Activated CD4-positive, alpha-beta memory T cell treated with anti-CD3 and anti-CD28 coated beads, Interleukin-2, amount 10 ng/mL, durations not matched to agents 7 days and 5 days (primary cell): ENCODE data around the gene EFS. TPM values are rescaled to one million over a fixed set of nuclear protein-coding genes. Genes with fewer than 3 reads are reported as not detected.
A peak's percentile ranks its signal among the peaks of the same experiment; 100 is the strongest.
"Not testable (repeated sequence)": the region's sequence is repeated elsewhere in the genome, so short reads cannot be mapped to it uniquely, and the experiment has no call there.

Experiments used
- CTCF ChIA-PET: fragments of 350-600 bp; sonication (Branson Sonifier 250); formaldehyde crosslinking; loops from one replicate; lab custom pipeline; 2021; ENCODE audit warnings: antibody characterized with exemption, inconsistent platforms; lab: Charles Lee
- POLR2A ChIA-PET: fragments of 350-600 bp; sonication (Branson Sonifier 250); formaldehyde crosslinking; loops from one replicate; lab custom pipeline; 2021; ENCODE audit warnings: antibody characterized with exemption; lab: Charles Lee
- DNase-seq: peaks from one replicate; pipeline ENCODE4 v3.0.0-alpha.2; 2020
- H3K27ac Mint-ChIP-seq: one replicate; pipeline ENCODE4 v1.8.0; 2021; ENCODE audit warnings: mild to moderate bottlenecking, mixed read lengths
- H3K27me3 Mint-ChIP-seq: one replicate; pipeline ENCODE4 v1.8.0; 2021; ENCODE audit warnings: mixed read lengths
- H3K36me3 Mint-ChIP-seq: one replicate; pipeline ENCODE4 v1.8.0; 2021; ENCODE audit warnings: low read depth, mixed read lengths
- H3K4me1 Mint-ChIP-seq: one replicate; pipeline ENCODE4 v1.8.0; 2021; ENCODE audit warnings: mixed read lengths
- H3K4me3 Mint-ChIP-seq: one replicate; pipeline ENCODE4 v1.8.0; 2021; ENCODE audit warnings: mild to moderate bottlenecking, mixed read lengths
- H3K9me3 Mint-ChIP-seq: one replicate; pipeline ENCODE4 v1.8.0; 2021; ENCODE audit warnings: mixed read lengths
- total RNA-seq, 2 experiments: library from RNA; stranded (reverse); gene quantifications; one replicate each; pipeline ENCODE4 v1.2.3, GENCODE V29; 2021

The EFS gene
- total RNA-seq, 2 experiments from 2014 or later: not detected

GRCh38 chr14:23347406-23348296, 17.3 kb downstream of the EFS start:
- peaks cover 6% of the 10 kb centered on the region for H3K4me1 Mint-ChIP-seq
- no peak overlapping the region for H3K27ac Mint-ChIP-seq
- H3K9me3 Mint-ChIP-seq: no peaks in the 10 kb centered on the region
- POLR2A ChIA-PET: no interaction called here
- no peaks in the 10 kb centered on the region for H3K36me3 Mint-ChIP-seq
- peaks cover 19% of the 10 kb centered on the region for H3K27me3 Mint-ChIP-seq
- DNase-seq: no peak
- no peak overlapping the region for H3K4me3 Mint-ChIP-seq
- CTCF ChIA-PET: interaction anchor here (2.1 kb wide), 1 partner anchor 26 kb away, joined by 4 read pairs; the partner anchor contains the start of gene PABPN1

- H3K4me3 Mint-ChIP-seq: no peak overlapping the region
- ChIA-PET POLR2A (no interaction called here), CTCF (interaction anchor here (0.6 to 2.1 kb wide), 2 partner anchors 25 to 45 kb away, joined by 4 to 6 read pairs; partner anchors contain the start of gene PABPN1)
- H3K27me3 Mint-ChIP-seq: peaks cover 23% of the 10 kb centered on the region
- no peak for DNase-seq
- H3K36me3 Mint-ChIP-seq: no peaks in the 10 kb centered on the region
- no peaks in the 10 kb centered on the region for H3K9me3 Mint-ChIP-seq
- peaks cover 6% of the 10 kb centered on the region for H3K4me1 Mint-ChIP-seq
- H3K27ac Mint-ChIP-seq: no peak overlapping the region
Measured at GRCh38 chr14:23346693-23347405, 18.1 kb downstream of the EFS start.

DNA sequence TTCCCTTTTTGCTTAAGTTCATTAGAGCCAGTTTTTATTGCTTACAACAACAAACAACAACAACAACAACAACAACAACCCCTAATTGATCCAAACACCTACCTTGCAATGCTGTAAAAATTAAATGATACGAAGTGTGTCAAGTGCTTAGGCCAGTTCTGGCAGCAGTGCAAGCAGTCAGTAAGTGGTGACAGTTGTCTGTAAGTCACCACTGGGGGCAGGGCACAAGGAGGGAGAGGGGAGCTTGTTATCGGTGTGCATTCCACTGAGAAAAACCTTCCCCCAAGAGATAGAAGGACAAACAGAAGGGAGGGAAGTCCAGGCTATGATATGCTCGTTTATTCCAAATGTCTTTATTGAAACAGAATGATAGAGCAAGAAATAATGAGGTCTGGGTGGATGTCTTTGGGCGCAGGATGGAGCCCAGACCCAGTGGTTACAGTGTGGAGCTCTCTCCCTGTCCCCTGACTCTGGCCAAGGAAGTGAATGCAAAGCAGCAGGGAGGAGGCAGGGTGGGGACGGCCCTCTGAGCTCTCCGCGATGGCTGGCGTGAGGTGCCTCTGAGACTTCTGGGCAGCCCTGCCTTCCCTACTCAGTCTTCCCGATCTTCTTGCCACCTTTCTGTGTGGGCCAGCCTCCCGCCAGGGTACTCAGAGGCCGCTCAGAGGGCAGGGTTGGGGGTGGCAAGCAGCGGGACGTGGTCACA, 18.8 kb downstream of the EFS start:
- no peak overlapping the region for H3K4me3 Mint-ChIP-seq
- peaks cover 18% of the 10 kb centered on the region for H3K27me3 Mint-ChIP-seq
- no peaks in the 10 kb centered on the region for H3K9me3 Mint-ChIP-seq
- POLR2A ChIA-PET: no interaction called here
- H3K36me3 Mint-ChIP-seq: no peaks in the 10 kb centered on the region
- peaks cover 4% of the 10 kb centered on the region for H3K4me1 Mint-ChIP-seq
- no peak overlapping the region for H3K27ac Mint-ChIP-seq
- CTCF ChIA-PET: interaction anchor here (0.6 to 2.1 kb wide), 6 partner anchors 8 to 522 kb away, joined by 3 to 6 read pairs (median 4); partner anchors contain the start of gene PABPN1
- DNase-seq: no peak

DNA sequence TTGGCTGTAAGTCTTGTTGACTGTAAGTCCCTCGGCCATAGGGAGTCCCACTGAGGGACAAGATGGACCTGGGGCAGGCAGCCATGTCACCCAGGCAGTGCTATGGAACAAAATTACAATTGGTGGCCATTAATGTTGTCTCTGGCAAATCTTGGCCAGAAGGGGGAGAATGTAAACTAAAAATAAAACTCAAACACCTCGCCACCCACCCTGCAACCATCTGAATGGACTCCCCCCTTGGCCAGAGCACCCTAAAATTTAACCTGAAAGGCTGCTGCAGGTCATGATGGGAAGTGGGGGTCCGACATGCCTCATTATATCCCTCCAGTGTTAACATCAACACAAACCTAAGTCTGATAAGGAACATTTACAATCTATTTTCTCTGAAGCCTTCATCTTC, 20.5 kb downstream of the EFS start:
- DNase-seq: no peak
- Mint-ChIP-seq H3K36me3 (no peaks in the 10 kb centered on the region), H3K27me3 (peaks cover 14% of the 10 kb centered on the region), H3K4me3 (no peak overlapping the region), H3K4me1 (no peaks in the 10 kb centered on the region), H3K9me3 (peaks cover 3% of the 10 kb centered on the region), H3K27ac (no peak overlapping the region)
- ChIA-PET POLR2A (no interaction called here), CTCF (interaction anchor here (1.2 kb wide), 1 partner anchor 35 kb away, joined by 3 read pairs; no protein-coding TSS in a partner anchor)

- no peak overlapping the region for H3K4me3 Mint-ChIP-seq
- no peaks in the 10 kb centered on the region for H3K36me3 Mint-ChIP-seq
- H3K27me3 Mint-ChIP-seq: peaks cover 35% of the 10 kb centered on the region
- no peak overlapping the region for H3K27ac Mint-ChIP-seq
- CTCF ChIA-PET: no interaction called here
- POLR2A ChIA-PET: interaction anchor here (0.7 kb wide), 1 partner anchor 53 kb away, joined by 3 read pairs; no protein-coding TSS in a partner anchor
- no peaks in the 10 kb centered on the region for H3K4me1 Mint-ChIP-seq
- peaks cover 6% of the 10 kb centered on the region for H3K9me3 Mint-ChIP-seq
- no peak for DNase-seq
Measured at GRCh38 chr14:23339506-23340268, 25.3 kb downstream of the EFS start.

DNA sequence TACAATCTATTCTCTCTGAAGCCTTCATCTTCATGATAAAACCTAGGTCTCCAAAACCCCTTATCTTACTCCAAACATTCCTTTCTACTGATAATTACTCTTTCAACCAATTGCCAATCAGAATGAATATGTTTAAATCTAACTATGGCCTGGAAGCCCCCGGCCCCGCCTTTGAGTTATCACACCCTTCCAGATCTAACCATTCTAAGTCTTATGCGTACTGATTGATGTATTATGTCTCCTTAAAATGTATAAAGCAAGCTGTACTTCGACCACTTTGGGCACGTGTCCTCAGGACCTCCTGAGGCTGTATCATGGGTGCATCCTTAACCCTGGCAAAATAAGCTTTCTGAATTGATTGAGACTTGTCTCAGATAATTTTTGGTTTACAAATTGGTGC, 29.3 kb downstream of the EFS start:
- CTCF ChIA-PET: interaction anchor here (1.2 kb wide), 1 partner anchor 9 kb away, joined by 5 read pairs; no protein-coding TSS in a partner anchor
- H3K4me1 Mint-ChIP-seq: no peaks in the 10 kb centered on the region
- no peak overlapping the region for H3K27ac Mint-ChIP-seq
- peaks cover 29% of the 10 kb centered on the region for H3K27me3 Mint-ChIP-seq
- H3K9me3 Mint-ChIP-seq: peaks cover 6% of the 10 kb centered on the region
- no peak for DNase-seq
- POLR2A ChIA-PET: interaction anchor here (0.9 to 1.0 kb wide), 2 partner anchors 9 to 15 kb away, joined by 3 to 5 read pairs; partner anchors contain the start of gene PABPN1
- no peak overlapping the region for H3K4me3 Mint-ChIP-seq
- no peaks in the 10 kb centered on the region for H3K36me3 Mint-ChIP-seq

GRCh38 chr14:23327947-23328744, 36.8 kb downstream of the EFS start:
- Mint-ChIP-seq H3K9me3 (no peaks in the 10 kb centered on the region), H3K4me3 (no peak overlapping the region), H3K27ac (no peak overlapping the region), H3K27me3 (no peaks in the 10 kb centered on the region), H3K36me3 (peaks cover 30% of the 10 kb centered on the region), H3K4me1 (peaks cover 8% of the 10 kb centered on the region)
- POLR2A ChIA-PET: no interaction called here
- CTCF ChIA-PET: interaction anchor here (1.0 to 1.5 kb wide), 2 partner anchors 52 to 233 kb away, joined by 4 read pairs; partner anchors contain the start of genes ACIN1 and C14orf119
- DNase-seq: peak; percentile 67

- Mint-ChIP-seq H3K27ac (no peak overlapping the region), H3K27me3 (no peaks in the 10 kb centered on the region), H3K9me3 (no peaks in the 10 kb centered on the region), H3K36me3 (peaks cover 40% of the 10 kb centered on the region), H3K4me1 (peaks cover 19% of the 10 kb centered on the region), H3K4me3 (no peak overlapping the region)
- ChIA-PET CTCF (interaction anchor here (0.8 to 1.8 kb wide), 15 partner anchors 9 to 234 kb away, joined by 3 to 6 read pairs (median 4); partner anchors contain the start of genes ACIN1, C14orf119, PPP1R3E and SLC22A17), POLR2A (interaction anchor here (0.7 to 1.5 kb wide), 5 partner anchors 9 to 231 kb away, joined by 3 to 20 read pairs (median 3); partner anchors contain the start of genes ACIN1, C14orf119 and PPP1R3E)
- DNase-seq: no peak
Measured at GRCh38 chr14:23326491-23327332, 38.3 kb downstream of the EFS start.

- not testable (repeated sequence) for H3K4me3 Mint-ChIP-seq
- POLR2A ChIA-PET: interaction anchor here (1.2 to 1.5 kb wide), 3 partner anchors 24 to 230 kb away, joined by 3 to 20 read pairs (median 5); partner anchors contain the start of genes ACIN1, C14orf119 and PPP1R3E
Measured at GRCh38 chr14:23325746-23326145, 39.2 kb downstream of the EFS start.

GRCh38 chr14:23324993-23325392, 40.0 kb downstream of the EFS start:
- CTCF ChIA-PET: interaction anchor here (0.8 kb wide), 1 partner anchor 55 kb away, joined by 3 read pairs; no protein-coding TSS in a partner anchor
- H3K4me1 Mint-ChIP-seq: peaks cover 28% of the 10 kb centered on the region

More at GRCh38 chr14:23325746-23326145, 39.2 kb downstream of the EFS start:
- not testable (repeated sequence) for H3K9me3 Mint-ChIP-seq, H3K27ac Mint-ChIP-seq, H3K27me3 Mint-ChIP-seq, DNase-seq
- CTCF ChIA-PET: interaction anchor here (0.9 to 1.8 kb wide), 7 partner anchors 8 to 206 kb away, joined by 3 to 6 read pairs (median 5); partner anchors contain the start of genes PPP1R3E and SLC22A17
- Mint-ChIP-seq H3K36me3 (peaks cover 40% of the 10 kb centered on the region), H3K4me1 (peaks cover 20% of the 10 kb centered on the region)

More at GRCh38 chr14:23324993-23325392, 40.0 kb downstream of the EFS start:
- DNase-seq: no peak
- H3K4me3 Mint-ChIP-seq: no peak overlapping the region
- POLR2A ChIA-PET: interaction anchor here (7.2 kb wide), 1 partner anchor 19 kb away, joined by 282 read pairs; the partner anchor contains the start of genes BCL2L2 and PPP1R3E
- H3K27ac Mint-ChIP-seq: no peak overlapping the region
- peaks cover 43% of the 10 kb centered on the region for H3K36me3 Mint-ChIP-seq
- peaks cover under 1% of the 10 kb centered on the region for H3K9me3 Mint-ChIP-seq
- H3K27me3 Mint-ChIP-seq: no peaks in the 10 kb centered on the region
